Activated T-cell treated with anti-CD3 and anti-CD28 coated beads for 24 hours (primary cell): ENCODE measurements around the gene INKA2.

Source experiments
- DNase-seq: peaks from one replicate; pipeline ENCODE4 v3.0.0-alpha.2; 2020; ENCODE audit warnings: low read depth

The INKA2 gene

GRCh38 chr1:111704240-111704639 is 35.0 kb downstream of the INKA2 start:
- no peak for DNase-seq

GRCh38 chr1:111702504-111703050 is 36.6 kb downstream of the INKA2 start:
- DNase-seq, result no peak

- no peak for DNase-seq
These were observed 39.9 kb downstream of the INKA2 start for GRCh38 chr1:111699268-111699667.

GRCh38 chr1:111696330-111696729 is 42.9 kb downstream of the INKA2 start:
- DNase-seq, result no peak

GRCh38 chr1:111695801-111696200 is 43.4 kb downstream of the INKA2 start:
- DNase-seq, result no peak

- no peak for DNase-seq
These were observed 47.3 kb downstream of the INKA2 start for GRCh38 chr1:111691886-111692285.

- no peak for DNase-seq
These were observed 48.9 kb downstream of the INKA2 start for GRCh38 chr1:111690306-111690617.
